WERI-Rb-1 (cell line): ENCODE results near the gene SLC66A3.

Experiments
- DNase-seq: peaks from one replicate; pipeline ENCODE4 v3.0.0-alpha.2; 2020
- H3K27ac ChIP-seq: fragments of 250-450 bp; sonication (Bioruptor Pico); 2 replicates; pipeline ENCODE4 v1.5.1; 2020; ENCODE audit warnings: mild to moderate bottlenecking, moderate library complexity
- H3K27me3 ChIP-seq: fragments of 250-450 bp; sonication (Bioruptor Pico); 2 replicates; pipeline ENCODE4 v1.5.1; 2021; ENCODE audit warnings: mild to moderate bottlenecking, low read depth, moderate library complexity; ENCODE audit not compliant: insufficient read depth, severe bottlenecking
- H3K36me3 ChIP-seq: fragments of 250-450 bp; sonication (Bioruptor Pico); 2 replicates; pipeline ENCODE4 v1.5.1; 2020; ENCODE audit warnings: mild to moderate bottlenecking, moderate library complexity
- H3K4me3 ChIP-seq: 2 replicates; pipeline ENCODE4 v1.5.1; 2011; ENCODE audit warnings: low read depth, mild to moderate bottlenecking, control low read depth, low read length
- H3K9me3 ChIP-seq: fragments of 250-450 bp; sonication (Bioruptor Pico); 2 replicates; pipeline ENCODE4 v1.5.1; 2021; ENCODE audit warnings: mild to moderate bottlenecking, moderate library complexity; ENCODE audit not compliant: severe bottlenecking
- CTCF ChIP-seq: IDR thresholded peaks from 2 replicates; pipeline ENCODE4 v1.5.1; 2011; ENCODE audit warnings: low read depth, mild to moderate bottlenecking, control low read depth, inconsistent platforms, low read length

Gene SLC66A3

GRCh38 chr2:11224887-11225286, 69.6 kb downstream of the SLC66A3 start:
- no peak for TF ChIP-seq CTCF
- Histone ChIP-seq H3K4me3 (no peak overlapping the region), H3K27ac (no peak overlapping the region), H3K9me3 (no peaks in the 10 kb centered on the region), H3K27me3 (no peaks in the 10 kb centered on the region), H3K36me3 (peaks cover 48% of the 10 kb centered on the region)
- no peak for DNase-seq

GRCh38 chr2:11227595-11227994, 72.3 kb downstream of the SLC66A3 start:
- Histone ChIP-seq H3K27me3 (no peaks in the 10 kb centered on the region), H3K9me3 (no peaks in the 10 kb centered on the region), H3K27ac (no peak overlapping the region), H3K4me3 (no peak overlapping the region), H3K36me3 (peaks cover 26% of the 10 kb centered on the region)
- TF ChIP-seq CTCF = no peak
- DNase-seq = no peak
